Peyer's patch (tissue), 4 donors: ENCODE data around the gene PLA2G2C. TPM values are rescaled to one million over a fixed set of nuclear protein-coding genes. Genes with fewer than 3 reads are reported as not detected.
A peak's percentile ranks its signal among the peaks of the same experiment; 100 is the strongest.

Experiments used
- DNase-seq, 3 donors: peaks; one replicate each; pipeline ENCODE4 v3.0.0-alpha.2; 2017 to 2019
- H3K27ac ChIP-seq, 4 donors: fragments of 200-600 bp; sonication (generic); one replicate each; pipeline ENCODE4 v1.5.1; 2016 to 2019
- H3K27me3 ChIP-seq, 2 donors: fragments of 200-600 bp; sonication (generic); one replicate each; pipeline ENCODE4 v1.5.1; 2019
- H3K36me3 ChIP-seq, 3 donors: fragments of 200-600 bp; sonication (generic); one replicate each; pipeline ENCODE4 v1.5.1; 2016 to 2019
- H3K4me1 ChIP-seq, 4 donors: fragments of 200-600 bp; sonication (generic); one replicate each; pipeline ENCODE4 v1.5.1; 2016 to 2019
- H3K4me3 ChIP-seq, 4 donors: fragments of 200-600 bp; sonication (generic); 1 replicate in 3 of 4; 2 replicates in 1 of 4; pipeline ENCODE4 v1.5.1; 2016 to 2019; ENCODE audit warnings: mild to moderate bottlenecking in 1 of 4
- H3K9me3 ChIP-seq, 4 donors: fragments of 200-600 bp; sonication (generic); one replicate each; pipeline ENCODE4 v1.5.1; 2016 to 2019; ENCODE audit warnings: mild to moderate bottlenecking in 1 of 4
- POLR2A ChIP-seq, 2 donors: fragments of 450-650 bp; IDR thresholded peaks; one replicate each; pipeline ENCODE4 v1.5.1; 2017; ENCODE audit warnings: antibody characterized with exemption in 2 of 2, mild to moderate bottlenecking in 2 of 2, moderate library complexity in 2 of 2
- total RNA-seq, 4 donors: library from RNA; depleted of rRNA; stranded (reverse); fragments of >200 nt; gene quantifications; one replicate each; pipeline ENCODE4 v1.1.0, GENCODE V29; 2016
- TF ChIP-seq, protein P1 (sequence below), 6 experiments: fragments of 450-650 bp in 4 of 6; fragments of 200-600 bp in 2 of 6; sonication (generic) in 1 of 6; IDR thresholded peaks; one replicate each; pipeline ENCODE4 v1.5.1; 2017 to 2019; ENCODE audit warnings: antibody characterized with exemption in 6 of 6, mild to moderate bottlenecking in 3 of 6, moderate library complexity in 1 of 6

Gene PLA2G2C
- total RNA-seq, 4 donors from 2014 or later: 1.0 TPM; not detected in 3

DNA sequence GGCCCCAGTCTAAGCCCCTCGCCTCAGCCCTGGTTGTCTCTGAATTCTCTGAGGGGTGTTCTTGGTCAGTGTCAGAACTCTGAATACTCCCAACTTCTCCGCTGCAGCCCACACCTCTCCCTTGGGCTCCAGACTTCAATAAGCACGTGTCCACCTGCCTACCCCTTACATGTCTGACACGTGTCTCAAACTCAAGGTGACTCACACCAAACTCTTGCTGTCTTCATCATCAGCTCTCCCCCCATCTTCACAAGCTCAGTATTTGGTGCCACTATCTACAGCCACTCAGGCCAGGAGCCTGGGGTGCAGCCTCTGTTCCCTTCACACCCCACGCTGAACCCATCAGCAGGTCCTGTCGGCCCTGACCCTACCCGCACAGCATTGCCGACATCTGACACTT is 19.2 kb downstream of the PLA2G2C start:
- Histone ChIP-seq H3K27ac (no peak overlapping the region), H3K9me3 (peaks cover 0 to 6% (median 1%) of the 10 kb centered on the region in 4 donors), H3K36me3 (no peaks in the 10 kb centered on the region), H3K4me1 (peaks cover 0 to 4% (median 2%) of the 10 kb centered on the region in 4 donors), H3K4me3 (no peak overlapping the region), H3K27me3 (no peaks in the 10 kb centered on the region)
- TF ChIP-seq, protein P1, sequence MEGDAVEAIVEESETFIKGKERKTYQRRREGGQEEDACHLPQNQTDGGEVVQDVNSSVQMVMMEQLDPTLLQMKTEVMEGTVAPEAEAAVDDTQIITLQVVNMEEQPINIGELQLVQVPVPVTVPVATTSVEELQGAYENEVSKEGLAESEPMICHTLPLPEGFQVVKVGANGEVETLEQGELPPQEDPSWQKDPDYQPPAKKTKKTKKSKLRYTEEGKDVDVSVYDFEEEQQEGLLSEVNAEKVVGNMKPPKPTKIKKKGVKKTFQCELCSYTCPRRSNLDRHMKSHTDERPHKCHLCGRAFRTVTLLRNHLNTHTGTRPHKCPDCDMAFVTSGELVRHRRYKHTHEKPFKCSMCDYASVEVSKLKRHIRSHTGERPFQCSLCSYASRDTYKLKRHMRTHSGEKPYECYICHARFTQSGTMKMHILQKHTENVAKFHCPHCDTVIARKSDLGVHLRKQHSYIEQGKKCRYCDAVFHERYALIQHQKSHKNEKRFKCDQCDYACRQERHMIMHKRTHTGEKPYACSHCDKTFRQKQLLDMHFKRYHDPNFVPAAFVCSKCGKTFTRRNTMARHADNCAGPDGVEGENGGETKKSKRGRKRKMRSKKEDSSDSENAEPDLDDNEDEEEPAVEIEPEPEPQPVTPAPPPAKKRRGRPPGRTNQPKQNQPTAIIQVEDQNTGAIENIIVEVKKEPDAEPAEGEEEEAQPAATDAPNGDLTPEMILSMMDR (IDR thresholded peaks at IDR 0.05): no peak
- no peak for TF ChIP-seq POLR2A (IDR thresholded peaks at IDR 0.05)
- DNase-seq: no peak

DNA sequence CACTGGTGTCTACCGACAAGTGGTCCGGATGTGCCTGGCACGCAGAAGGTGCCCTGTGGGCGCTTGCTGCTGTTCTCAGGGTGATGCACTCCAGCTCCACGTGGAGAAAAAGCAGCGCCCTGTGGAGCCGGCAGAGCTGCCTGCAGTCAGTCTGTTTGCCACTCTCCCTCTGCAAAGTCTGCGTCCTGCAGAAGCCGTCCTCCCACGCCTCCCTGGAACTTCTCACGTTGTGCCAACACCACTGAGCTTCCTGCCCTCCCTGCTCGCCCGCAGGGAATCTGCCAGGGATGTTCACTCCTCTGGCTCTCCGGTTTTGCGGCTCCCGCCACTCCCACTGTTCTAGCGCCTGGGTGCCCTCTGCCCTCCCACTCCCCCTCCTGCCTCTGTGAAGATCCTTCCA is 20.3 kb downstream of the PLA2G2C start:
- Histone ChIP-seq H3K27ac (no peak overlapping the region), H3K36me3 (no peaks in the 10 kb centered on the region), H3K4me3 (no peak overlapping the region), H3K27me3 (no peaks in the 10 kb centered on the region), H3K4me1 (peaks cover 0 to 4% (median 0%) of the 10 kb centered on the region in 4 donors), H3K9me3 (peaks cover 0 to 13% (median 6%) of the 10 kb centered on the region in 4 donors)
- DNase-seq: no peak
- TF ChIP-seq, protein P1 (IDR thresholded peaks at IDR 0.05): no peak
- TF ChIP-seq POLR2A (IDR thresholded peaks at IDR 0.05): no peak

DNA sequence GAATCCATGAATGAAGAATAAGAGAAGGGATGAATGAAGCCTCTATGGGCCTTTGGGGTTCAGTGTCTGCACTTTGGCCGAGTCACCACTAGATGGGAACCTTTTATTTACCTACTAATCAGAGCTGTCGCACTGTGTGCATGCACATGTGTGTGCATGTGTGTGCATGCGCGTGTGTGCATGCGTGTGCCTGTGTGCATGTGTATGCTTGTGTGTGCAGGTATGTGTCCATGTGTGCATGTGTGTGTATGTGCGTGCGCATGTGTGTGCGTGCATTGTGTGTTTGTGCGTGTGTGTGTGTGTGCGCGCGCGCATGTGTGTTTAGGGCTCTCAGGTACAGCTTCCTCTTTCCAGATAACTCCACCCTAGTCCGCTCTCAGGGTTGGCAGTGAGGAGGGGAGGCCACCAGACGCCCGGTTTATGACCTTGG is 20.8 kb downstream of the PLA2G2C start:
- no peak overlapping the region for H3K27ac ChIP-seq
- no peaks in the 10 kb centered on the region for H3K36me3 ChIP-seq
- H3K9me3 ChIP-seq: peaks cover 0 to 18% (median 9%) of the 10 kb centered on the region in 4 donors
- no peak overlapping the region for H3K4me3 ChIP-seq
- no peak for DNase-seq
- TF ChIP-seq, protein P1 (IDR thresholded peaks at IDR 0.05): peak in 3 of 6 experiments; percentile 12 to 42 (median 24)
- TF ChIP-seq POLR2A (IDR thresholded peaks at IDR 0.05): no peak
- peaks cover 0 to 4% (median 0%) of the 10 kb centered on the region in 4 donors for H3K4me1 ChIP-seq
- H3K27me3 ChIP-seq: no peaks in the 10 kb centered on the region

DNA sequence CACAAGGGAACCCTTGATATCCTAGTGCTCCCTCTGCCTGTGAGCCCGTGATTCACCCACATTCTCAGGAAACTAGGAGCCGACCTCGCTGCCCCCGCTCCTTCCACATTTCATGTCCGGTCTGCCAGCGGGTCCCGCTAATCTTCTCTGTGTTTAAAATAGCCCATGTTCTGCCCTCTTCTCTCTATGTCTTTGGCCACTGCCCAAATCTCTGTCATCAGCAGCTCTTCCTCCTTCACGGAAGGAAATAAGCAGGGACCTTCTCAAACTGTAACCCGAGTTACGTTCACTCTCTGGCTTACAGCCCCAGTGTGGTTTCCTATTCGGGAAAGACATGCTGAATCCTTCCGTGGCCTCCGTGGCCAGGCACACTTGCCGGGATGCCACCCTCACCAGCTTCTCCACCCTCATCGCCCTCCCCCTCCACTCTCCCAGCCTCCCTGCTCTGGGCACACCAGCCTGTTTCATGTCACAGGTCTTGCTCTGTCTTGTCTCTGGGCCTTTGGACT is 21.6 kb downstream of the PLA2G2C start:
- Histone ChIP-seq H3K9me3 (peaks cover 0 to 26% (median 12%) of the 10 kb centered on the region in 4 donors), H3K27ac (no peak overlapping the region), H3K36me3 (no peaks in the 10 kb centered on the region), H3K27me3 (no peaks in the 10 kb centered on the region), H3K4me1 (peaks cover 0 to 4% (median 0%) of the 10 kb centered on the region in 4 donors), H3K4me3 (no peak overlapping the region)
- TF ChIP-seq POLR2A (IDR thresholded peaks at IDR 0.05): no peak
- TF ChIP-seq, protein P1 (IDR thresholded peaks at IDR 0.05): no peak
- peak in 1 of 3 donors; percentile 53 for DNase-seq

DNA sequence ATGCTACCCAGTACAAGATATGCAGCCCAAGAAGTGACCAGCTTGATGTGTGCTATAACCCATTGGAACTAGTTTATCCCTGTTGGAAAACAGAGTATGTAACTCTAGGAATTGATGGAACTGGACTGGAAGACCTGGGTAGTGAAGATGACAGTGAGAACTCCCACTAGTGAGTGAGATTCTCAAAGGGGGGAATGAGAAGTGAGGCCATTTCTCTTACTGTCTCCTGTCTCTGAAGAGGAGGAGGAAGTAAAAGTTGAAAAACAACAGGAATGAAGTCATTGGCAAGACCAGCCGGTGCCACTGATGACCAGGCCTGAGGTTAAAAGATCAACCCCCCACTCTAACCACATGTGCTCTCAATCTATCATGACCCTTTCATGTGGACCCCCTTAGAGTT is 26.3 kb downstream of the PLA2G2C start:
- Histone ChIP-seq H3K36me3 (no peaks in the 10 kb centered on the region), H3K27ac (no peak overlapping the region), H3K27me3 (no peaks in the 10 kb centered on the region), H3K4me3 (no peak overlapping the region), H3K4me1 (no peaks in the 10 kb centered on the region), H3K9me3 (peaks cover 0 to 30% (median 14%) of the 10 kb centered on the region in 4 donors)
- no peak for DNase-seq
- TF ChIP-seq, protein P1 (IDR thresholded peaks at IDR 0.05): no peak
- no peak for TF ChIP-seq POLR2A (IDR thresholded peaks at IDR 0.05)
